Activated CD4-positive, CD25-positive, alpha-beta regulatory T cell (primary cell): ENCODE results near the gene NEU4.
"Not testable (repeated sequence)": the region's sequence is repeated elsewhere in the genome, so short reads cannot be mapped to it uniquely, and the experiment has no call there.

ENCODE experiments used
- DNase-seq, 4 experiments: peaks; one replicate each; lab custom pipeline; 2025; lab: John Stamatoyannopoulos, UW

Gene NEU4

GRCh38 chr2:241808721-241809382 is at the start of gene NEU4:
Gene NEU4, plus strand, starts transcription at chr2:241809193. Its CDS starts 5,292 bp downstream, at chr2:241814485.
- no peak for DNase-seq

- not testable (repeated sequence) for DNase-seq
Measured at GRCh38 chr2:241759893-241760292, 49.1 kb upstream of the NEU4 start.

GRCh38 chr2:241760301-241760771 is 48.7 kb upstream of the NEU4 start:
- DNase-seq = no peak

GRCh38 chr2:241762321-241762932 is 46.6 kb upstream of the NEU4 start:
- no peak for DNase-seq

GRCh38 chr2:241762933-241763369 is 46.0 kb upstream of the NEU4 start:
- DNase-seq = no peak

- no peak for DNase-seq
Measured at GRCh38 chr2:241763551-241764274, 45.3 kb upstream of the NEU4 start.

GRCh38 chr2:241764275-241765241 is 44.4 kb upstream of the NEU4 start:
- no peak for DNase-seq

- no peak for DNase-seq
Measured at GRCh38 chr2:241767464-241768250, 41.3 kb upstream of the NEU4 start.

GRCh38 chr2:241768251-241768711 is 40.7 kb upstream of the NEU4 start:
- no peak for DNase-seq

GRCh38 chr2:241768850-241769249 is 40.1 kb upstream of the NEU4 start:
- DNase-seq = no peak

- DNase-seq = no peak
Measured at GRCh38 chr2:241769819-241770184, 39.2 kb upstream of the NEU4 start.

GRCh38 chr2:241770185-241770935 is 38.6 kb upstream of the NEU4 start:
- DNase-seq = no peak

GRCh38 chr2:241770936-241771285 is 38.1 kb upstream of the NEU4 start:
- DNase-seq = no peak

- DNase-seq = no peak
Measured at GRCh38 chr2:241771286-241772062, 37.5 kb upstream of the NEU4 start.

GRCh38 chr2:241772063-241772499 is 36.9 kb upstream of the NEU4 start:
- no peak for DNase-seq

GRCh38 chr2:241773511-241774418 is 35.2 kb upstream of the NEU4 start:
- no peak for DNase-seq

- no peak for DNase-seq
Measured at GRCh38 chr2:241774419-241775222, 34.4 kb upstream of the NEU4 start.
